Adrenal gland (tissue), 5 donors: ENCODE measurements around the gene SPNS2.

Experiments
- POLR2A ChIP-seq, 2 donors: fragments of 450-650 bp; IDR thresholded peaks; one replicate each; pipeline ENCODE4 v1.6.1; 2017; ENCODE audit warnings: antibody characterized with exemption in 2 of 2, mild to moderate bottlenecking in 2 of 2, moderate library complexity in 1 of 2
- TF ChIP-seq, protein P1 (sequence below), 6 experiments: fragments of 450-650 bp in 4 of 6; fragments of 200-600 bp in 2 of 6; sonication (generic) in 1 of 6; IDR thresholded peaks; 1 replicate in 5 of 6; 2 replicates in 1 of 6; pipeline versions ENCODE4 v1.5.1 to v1.8.0; 2016 to 2021; ENCODE audit warnings: antibody characterized with exemption in 6 of 6, mild to moderate bottlenecking in 2 of 6, moderate library complexity in 1 of 6
- donor health status: DM: no; HTN: no; CAD: no.

DNA sequence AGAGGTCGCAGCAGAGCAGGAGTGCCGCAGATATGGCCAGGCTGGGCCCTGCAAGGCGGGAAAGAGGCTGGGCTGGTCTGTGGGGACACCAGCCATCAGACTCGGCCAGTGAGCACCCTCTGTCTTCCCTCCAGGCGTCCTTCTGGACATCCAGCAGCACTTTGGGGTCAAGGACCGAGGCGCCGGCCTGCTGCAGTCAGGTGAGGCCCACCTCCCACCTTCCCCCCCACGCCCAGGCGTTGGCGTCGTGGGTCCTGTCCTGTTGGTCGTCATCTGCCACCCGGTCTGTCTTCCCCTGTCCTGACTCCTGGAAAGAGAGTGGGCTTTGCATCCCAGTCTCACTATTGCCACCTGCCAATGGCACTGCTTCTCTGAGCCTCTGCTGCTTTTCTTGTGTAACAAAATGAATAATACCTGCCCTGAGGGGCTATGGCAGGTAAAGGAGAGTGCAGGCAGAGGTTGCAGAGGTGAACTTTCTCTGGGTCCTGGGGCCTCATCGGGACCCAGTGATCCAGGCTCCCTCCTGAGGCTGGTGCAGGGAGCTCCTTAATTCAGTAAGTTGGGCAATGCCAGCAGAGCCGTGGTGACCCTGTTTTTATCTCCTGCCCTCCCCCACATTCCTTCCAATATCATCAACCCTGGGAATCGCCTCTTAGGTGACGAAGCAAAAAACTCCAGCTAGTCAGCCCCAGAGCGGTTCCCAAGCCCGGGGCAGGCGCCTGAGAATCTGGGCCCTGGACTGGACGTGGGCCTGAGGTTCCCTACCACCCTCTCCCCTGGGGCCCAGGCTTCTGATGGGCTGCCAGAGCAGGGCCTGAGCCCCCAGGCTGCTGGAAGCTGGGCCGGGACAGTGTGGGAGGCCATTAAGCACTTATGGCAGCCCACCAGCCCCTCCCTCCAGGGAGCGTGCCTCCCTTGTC lies 14.7 kb downstream of the SPNS2 start:
- TF ChIP-seq, protein P1, sequence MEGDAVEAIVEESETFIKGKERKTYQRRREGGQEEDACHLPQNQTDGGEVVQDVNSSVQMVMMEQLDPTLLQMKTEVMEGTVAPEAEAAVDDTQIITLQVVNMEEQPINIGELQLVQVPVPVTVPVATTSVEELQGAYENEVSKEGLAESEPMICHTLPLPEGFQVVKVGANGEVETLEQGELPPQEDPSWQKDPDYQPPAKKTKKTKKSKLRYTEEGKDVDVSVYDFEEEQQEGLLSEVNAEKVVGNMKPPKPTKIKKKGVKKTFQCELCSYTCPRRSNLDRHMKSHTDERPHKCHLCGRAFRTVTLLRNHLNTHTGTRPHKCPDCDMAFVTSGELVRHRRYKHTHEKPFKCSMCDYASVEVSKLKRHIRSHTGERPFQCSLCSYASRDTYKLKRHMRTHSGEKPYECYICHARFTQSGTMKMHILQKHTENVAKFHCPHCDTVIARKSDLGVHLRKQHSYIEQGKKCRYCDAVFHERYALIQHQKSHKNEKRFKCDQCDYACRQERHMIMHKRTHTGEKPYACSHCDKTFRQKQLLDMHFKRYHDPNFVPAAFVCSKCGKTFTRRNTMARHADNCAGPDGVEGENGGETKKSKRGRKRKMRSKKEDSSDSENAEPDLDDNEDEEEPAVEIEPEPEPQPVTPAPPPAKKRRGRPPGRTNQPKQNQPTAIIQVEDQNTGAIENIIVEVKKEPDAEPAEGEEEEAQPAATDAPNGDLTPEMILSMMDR (IDR thresholded peaks at IDR 0.05): no peak
- TF ChIP-seq POLR2A (IDR thresholded peaks at IDR 0.05): no peak
